Upper lobe of left lung (tissue), 4 donors: ENCODE results near the gene SPATA1.

Experiments
- POLR2A ChIP-seq, 4 donors: fragments of 450-650 bp; IDR thresholded peaks; one replicate each; pipeline ENCODE4 v1.5.1; 2016 to 2017; ENCODE audit warnings: antibody characterized with exemption in 4 of 4, mild to moderate bottlenecking in 2 of 4
- POLR2AphosphoS5 ChIP-seq, 2 donors: sonication (generic); formaldehyde crosslinking; IDR thresholded peaks; one replicate each; pipeline ENCODE4 v1.5.1; 2017; ENCODE audit warnings: antibody characterized with exemption in 2 of 2
- TF ChIP-seq, protein P1 (sequence below), 6 experiments: fragments of 450-650 bp in 4 of 6; fragments of 200-600 bp in 2 of 6; sonication (generic) in 2 of 6; IDR thresholded peaks; one replicate each; pipeline ENCODE4 v1.5.1; 2016 to 2019; ENCODE audit warnings: antibody characterized with exemption in 6 of 6

DNA sequence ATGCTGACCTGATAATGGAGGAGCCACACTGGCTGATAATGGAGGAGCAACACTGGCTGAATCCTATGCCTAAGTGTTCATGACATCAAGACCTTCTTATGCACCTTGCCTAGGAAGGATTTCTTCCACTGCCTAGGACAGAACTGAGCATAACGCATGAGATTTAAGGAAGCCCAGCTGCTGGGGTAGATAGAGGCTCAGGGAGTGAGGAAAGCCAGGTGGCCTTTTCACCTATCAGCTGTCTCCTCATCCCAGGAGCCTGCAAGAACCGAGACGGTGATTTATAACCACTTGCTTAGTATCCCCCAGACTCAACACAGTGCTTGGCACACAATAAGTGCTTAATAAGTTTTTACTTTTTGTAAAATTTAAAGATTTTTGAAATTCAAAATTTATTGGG lies 75.5 kb downstream of the SPATA1 start:
- TF ChIP-seq, protein P1, sequence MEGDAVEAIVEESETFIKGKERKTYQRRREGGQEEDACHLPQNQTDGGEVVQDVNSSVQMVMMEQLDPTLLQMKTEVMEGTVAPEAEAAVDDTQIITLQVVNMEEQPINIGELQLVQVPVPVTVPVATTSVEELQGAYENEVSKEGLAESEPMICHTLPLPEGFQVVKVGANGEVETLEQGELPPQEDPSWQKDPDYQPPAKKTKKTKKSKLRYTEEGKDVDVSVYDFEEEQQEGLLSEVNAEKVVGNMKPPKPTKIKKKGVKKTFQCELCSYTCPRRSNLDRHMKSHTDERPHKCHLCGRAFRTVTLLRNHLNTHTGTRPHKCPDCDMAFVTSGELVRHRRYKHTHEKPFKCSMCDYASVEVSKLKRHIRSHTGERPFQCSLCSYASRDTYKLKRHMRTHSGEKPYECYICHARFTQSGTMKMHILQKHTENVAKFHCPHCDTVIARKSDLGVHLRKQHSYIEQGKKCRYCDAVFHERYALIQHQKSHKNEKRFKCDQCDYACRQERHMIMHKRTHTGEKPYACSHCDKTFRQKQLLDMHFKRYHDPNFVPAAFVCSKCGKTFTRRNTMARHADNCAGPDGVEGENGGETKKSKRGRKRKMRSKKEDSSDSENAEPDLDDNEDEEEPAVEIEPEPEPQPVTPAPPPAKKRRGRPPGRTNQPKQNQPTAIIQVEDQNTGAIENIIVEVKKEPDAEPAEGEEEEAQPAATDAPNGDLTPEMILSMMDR (IDR thresholded peaks at IDR 0.05), result no peak
- TF ChIP-seq POLR2A (IDR thresholded peaks at IDR 0.05) (no peak), POLR2AphosphoS5 (IDR thresholded peaks at IDR 0.05) (no peak)
